H9 (cell line): ENCODE measurements around the gene CDK14. TPM values are rescaled to one million over a fixed set of nuclear protein-coding genes. Genes with fewer than 3 reads are reported as not detected.

Experiments used
- DNase-seq: peaks from one replicate; pipeline ENCODE4 v3.0.0-alpha.2; 2017
- H2AFZ ChIP-seq: one replicate; pipeline ENCODE4 v1.6.1; 2013; ENCODE audit warnings: mild to moderate bottlenecking, low read length, control low read depth, moderate library complexity
- H2AK5ac ChIP-seq: 2 replicates; pipeline ENCODE4 v1.6.1; 2013; ENCODE audit warnings: low read length, control low read depth, mixed read lengths; ENCODE audit not compliant: insufficient read length
- H2BK120ac ChIP-seq: one replicate; pipeline ENCODE4 v1.6.1; 2013; ENCODE audit warnings: low read depth, mild to moderate bottlenecking, low read length, control low read depth, inconsistent platforms; ENCODE audit not compliant: poor library complexity, severe bottlenecking
- H2BK12ac ChIP-seq: 2 replicates; pipeline ENCODE4 v1.6.1; 2013; ENCODE audit warnings: low read length, control low read depth, mixed read lengths, low read depth; ENCODE audit not compliant: insufficient read length
- H2BK15ac ChIP-seq: 2 replicates; pipeline ENCODE4 v1.6.1; 2013; ENCODE audit warnings: low read depth, low read length, control low read depth
- H2BK20ac ChIP-seq: one replicate; pipeline ENCODE4 v1.6.1; 2013; ENCODE audit warnings: low read depth, mild to moderate bottlenecking, low read length, control low read depth, inconsistent platforms; ENCODE audit not compliant: poor library complexity, severe bottlenecking
- H2BK5ac ChIP-seq: 2 replicates; pipeline ENCODE4 v1.6.1; 2013; ENCODE audit warnings: low read length, control low read depth, mixed read lengths; ENCODE audit not compliant: insufficient read length
- H3K14ac ChIP-seq: 2 replicates; pipeline ENCODE4 v1.6.1; 2013; ENCODE audit warnings: low read length, control low read depth; ENCODE audit not compliant: insufficient read depth
- H3K18ac ChIP-seq: 2 replicates; pipeline ENCODE4 v1.6.1; 2013; ENCODE audit warnings: low read depth, mild to moderate bottlenecking, mixed read lengths, low read length, control low read depth; ENCODE audit not compliant: insufficient read length
- H3K23ac ChIP-seq: 2 replicates; pipeline ENCODE4 v1.6.1; 2013; ENCODE audit warnings: low read length, control low read depth, mixed read lengths, low read depth; ENCODE audit not compliant: insufficient read length
- H3K23me2 ChIP-seq: 2 replicates; pipeline ENCODE4 v1.6.1; 2013; ENCODE audit warnings: low read depth, mild to moderate bottlenecking, mixed read lengths, low read length, control low read depth; ENCODE audit not compliant: insufficient read length, poor library complexity, severe bottlenecking
- H3K27ac ChIP-seq: 2 replicates; pipeline ENCODE4 v1.5.1; 2013; ENCODE audit warnings: low read length, control low read depth, mixed read lengths, low read depth; ENCODE audit not compliant: insufficient read length
- H3K27me3 ChIP-seq: 2 replicates; pipeline ENCODE4 v1.6.1; 2013; ENCODE audit warnings: low read length, control low read depth, inconsistent platforms; ENCODE audit not compliant: insufficient read depth
- H3K4ac ChIP-seq: 2 replicates; pipeline ENCODE4 v1.6.1; 2013; ENCODE audit warnings: low read depth, mild to moderate bottlenecking, control low read depth, inconsistent platforms, low read length, moderate library complexity
- H3K4me1 ChIP-seq: 2 replicates; pipeline ENCODE4 v1.6.1; 2013; ENCODE audit warnings: low read length, control low read depth, inconsistent platforms; ENCODE audit not compliant: insufficient read depth
- H3K4me2 ChIP-seq: 2 replicates; pipeline ENCODE4 v1.6.1; 2013; ENCODE audit warnings: low read length, control low read depth, mixed read lengths; ENCODE audit not compliant: insufficient read length, insufficient read depth
- H3K56ac ChIP-seq: 2 replicates; pipeline ENCODE4 v1.6.1; 2013; ENCODE audit warnings: low read depth, mild to moderate bottlenecking, mixed read lengths, low read length, control low read depth; ENCODE audit not compliant: insufficient read length
- H3K79me1 ChIP-seq: 2 replicates; pipeline ENCODE4 v1.6.1; 2013; ENCODE audit warnings: low read depth, mild to moderate bottlenecking, moderate library complexity, low read length, control low read depth, inconsistent platforms; ENCODE audit not compliant: insufficient read depth, poor library complexity, severe bottlenecking
- H3K79me2 ChIP-seq: 2 replicates; pipeline ENCODE4 v1.6.1; 2013; ENCODE audit warnings: low read length, control low read depth, inconsistent platforms; ENCODE audit not compliant: insufficient read depth
- H3K9ac ChIP-seq: 2 replicates; pipeline ENCODE4 v1.6.1; 2013; ENCODE audit warnings: low read length, control low read depth, mixed read lengths; ENCODE audit not compliant: insufficient read length; ENCODE audit errors: extremely low read depth
- H3K9me3 ChIP-seq: one replicate; pipeline ENCODE4 v1.6.1; 2013; ENCODE audit warnings: low read depth, low read length, inconsistent platforms; ENCODE audit not compliant: control insufficient read depth
- H3T11ph ChIP-seq: one replicate; pipeline ENCODE4 v1.6.1; 2013; ENCODE audit warnings: mild to moderate bottlenecking, low read length, control low read depth, inconsistent platforms
- H4K20me1 ChIP-seq: one replicate; pipeline ENCODE4 v1.6.1; 2013; ENCODE audit not compliant: control insufficient read depth, insufficient read length, insufficient read depth
- H4K5ac ChIP-seq: 2 replicates; pipeline ENCODE4 v1.6.1; 2013; ENCODE audit warnings: low read depth, mild to moderate bottlenecking, mixed read lengths, low read length, control low read depth; ENCODE audit not compliant: insufficient read length
- H4K8ac ChIP-seq: replicated peaks from 2 replicates; pipeline ENCODE4 v1.6.1; 2013; ENCODE audit warnings: low read length, control low read depth, mixed read lengths, low read depth; ENCODE audit not compliant: insufficient read length
- H4K91ac ChIP-seq: 2 replicates; pipeline ENCODE4 v1.6.1; 2013; ENCODE audit warnings: low read depth, mild to moderate bottlenecking, moderate library complexity, mixed read lengths, low read length, control low read depth; ENCODE audit not compliant: insufficient read length
- H3K27ac Mint-ChIP-seq, 3 experiments: 2 replicates in 2 of 3; 3 replicates in 1 of 3; pipeline ENCODE4 v1.8.0; 2020 to 2021; ENCODE audit warnings: mixed read lengths in 3 of 3, mild to moderate bottlenecking in 1 of 3, moderate library complexity in 1 of 3
- H3K27me3 Mint-ChIP-seq: 2 replicates; pipeline ENCODE4 v1.8.0; 2021; ENCODE audit warnings: low read depth, mild to moderate bottlenecking, moderate library complexity, mixed read lengths
- H3K36me3 Mint-ChIP-seq, 3 experiments: 2 replicates in 2 of 3; 3 replicates in 1 of 3; pipeline ENCODE4 v1.8.0; 2020 to 2021; ENCODE audit warnings: low read depth in 3 of 3, mixed read lengths in 3 of 3; ENCODE audit not compliant: insufficient read depth in 1 of 3
- H3K4me1 Mint-ChIP-seq, 2 experiments: 2 replicates each; pipeline ENCODE4 v1.8.0; 2020; ENCODE audit warnings: mixed read lengths in 2 of 2
- H3K4me3 Mint-ChIP-seq, 2 experiments: 2 replicates in 1 of 2; 3 replicates in 1 of 2; pipeline ENCODE4 v1.8.0; 2020 to 2021; ENCODE audit warnings: mild to moderate bottlenecking in 2 of 2, mixed read lengths in 2 of 2, moderate library complexity in 1 of 2
- H3K9me3 Mint-ChIP-seq, 2 experiments: 2 replicates in 1 of 2; 3 replicates in 1 of 2; pipeline ENCODE4 v1.8.0; 2020; ENCODE audit warnings: mild to moderate bottlenecking in 2 of 2, mixed read lengths in 2 of 2, moderate library complexity in 1 of 2
- WGBS: extraction: QIAGEN DNeasy Blood & Tissue Kit; methylation state at CpG from one replicate; pipeline ENCODE4 v1.1.7; 2013; ENCODE audit warnings: missing lambda C conversion rate, low lambda C conversion rate, mixed read lengths; ENCODE audit not compliant: insufficient read length; ENCODE audit errors: extremely low coverage; 5-methylcytosine and 5-hydroxymethylcytosine counted together
- total RNA-seq: library from RNA; stranded (reverse); gene quantifications from 2 replicates; pipeline ENCODE4 v1.2.1, GENCODE V29; 2021
- TF ChIP-seq, protein P1 (sequence below): fragments of 200-600 bp; sonication (generic); conservative IDR thresholded peaks from 3 replicates; pipeline ENCODE4 v1.8.0; 2021; ENCODE audit warnings: antibody characterized with exemption, mild to moderate bottlenecking

CDK14 gene
- total RNA-seq, 1 experiment from 2014 or later: 23.9 TPM

GRCh38 chr7:90864088-90864487, 268.0 kb downstream of the CDK14 start:
- no peak overlapping the region for H3K4ac ChIP-seq
- H4K20me1 ChIP-seq: no peaks in the 10 kb centered on the region
- H2BK5ac ChIP-seq: no peak overlapping the region
- no peaks in the 10 kb centered on the region for H3K23me2 ChIP-seq
- no peak overlapping the region for H3T11ph ChIP-seq
- no peak overlapping the region for H3K27ac ChIP-seq
- no CpG with 5 or more reads among the region's 1 CpG for WGBS
- TF ChIP-seq, protein P1, sequence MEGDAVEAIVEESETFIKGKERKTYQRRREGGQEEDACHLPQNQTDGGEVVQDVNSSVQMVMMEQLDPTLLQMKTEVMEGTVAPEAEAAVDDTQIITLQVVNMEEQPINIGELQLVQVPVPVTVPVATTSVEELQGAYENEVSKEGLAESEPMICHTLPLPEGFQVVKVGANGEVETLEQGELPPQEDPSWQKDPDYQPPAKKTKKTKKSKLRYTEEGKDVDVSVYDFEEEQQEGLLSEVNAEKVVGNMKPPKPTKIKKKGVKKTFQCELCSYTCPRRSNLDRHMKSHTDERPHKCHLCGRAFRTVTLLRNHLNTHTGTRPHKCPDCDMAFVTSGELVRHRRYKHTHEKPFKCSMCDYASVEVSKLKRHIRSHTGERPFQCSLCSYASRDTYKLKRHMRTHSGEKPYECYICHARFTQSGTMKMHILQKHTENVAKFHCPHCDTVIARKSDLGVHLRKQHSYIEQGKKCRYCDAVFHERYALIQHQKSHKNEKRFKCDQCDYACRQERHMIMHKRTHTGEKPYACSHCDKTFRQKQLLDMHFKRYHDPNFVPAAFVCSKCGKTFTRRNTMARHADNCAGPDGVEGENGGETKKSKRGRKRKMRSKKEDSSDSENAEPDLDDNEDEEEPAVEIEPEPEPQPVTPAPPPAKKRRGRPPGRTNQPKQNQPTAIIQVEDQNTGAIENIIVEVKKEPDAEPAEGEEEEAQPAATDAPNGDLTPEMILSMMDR: no peak
- H2BK20ac ChIP-seq: no peak overlapping the region
- Mint-ChIP-seq H3K27ac (no peak overlapping the region), H3K9me3 (no peaks in the 10 kb centered on the region), H3K36me3 (no peaks in the 10 kb centered on the region; a peak in 1 of 7 replicates), H3K4me1 (peaks cover 2% of the 10 kb centered on the region in 2 experiments; a peak in 2 of 4 replicates), H3K27me3 (no peaks in the 10 kb centered on the region), H3K4me3 (no peak overlapping the region)
- no peak overlapping the region for H3K23ac ChIP-seq
- H3K27me3 ChIP-seq: no peaks in the 10 kb centered on the region
- H2AFZ ChIP-seq: no peak overlapping the region
- H4K5ac ChIP-seq: no peak overlapping the region
- no peaks in the 10 kb centered on the region for H3K4me1 ChIP-seq
- H3K9me3 ChIP-seq: no peaks in the 10 kb centered on the region
- H2BK12ac ChIP-seq: no peak overlapping the region
- H2BK120ac ChIP-seq: no peak overlapping the region
- H4K91ac ChIP-seq: no peak overlapping the region
- H3K18ac ChIP-seq: no peak overlapping the region
- no peak overlapping the region for H3K9ac ChIP-seq
- H3K79me2 ChIP-seq: no peaks in the 10 kb centered on the region
- no peaks in the 10 kb centered on the region for H3K79me1 ChIP-seq
- no peak overlapping the region for H3K14ac ChIP-seq
- no peak overlapping the region for H3K56ac ChIP-seq
- no peak overlapping the region for H2AK5ac ChIP-seq
- no peak for DNase-seq
- H4K8ac ChIP-seq: no peak overlapping the region
- no peak overlapping the region for H2BK15ac ChIP-seq
- no peak overlapping the region for H3K4me2 ChIP-seq
